ENCODE data around the gene SBNO2. TPM values are rescaled to one million over a fixed set of nuclear protein-coding genes. Genes with fewer than 3 reads are reported as not detected.
A peak's percentile ranks its signal among the peaks of the same experiment; 100 is the strongest.

The SBNO2 gene
- total RNA-seq, 1 experiment from 2014 or later = 51.8 TPM

DNA sequence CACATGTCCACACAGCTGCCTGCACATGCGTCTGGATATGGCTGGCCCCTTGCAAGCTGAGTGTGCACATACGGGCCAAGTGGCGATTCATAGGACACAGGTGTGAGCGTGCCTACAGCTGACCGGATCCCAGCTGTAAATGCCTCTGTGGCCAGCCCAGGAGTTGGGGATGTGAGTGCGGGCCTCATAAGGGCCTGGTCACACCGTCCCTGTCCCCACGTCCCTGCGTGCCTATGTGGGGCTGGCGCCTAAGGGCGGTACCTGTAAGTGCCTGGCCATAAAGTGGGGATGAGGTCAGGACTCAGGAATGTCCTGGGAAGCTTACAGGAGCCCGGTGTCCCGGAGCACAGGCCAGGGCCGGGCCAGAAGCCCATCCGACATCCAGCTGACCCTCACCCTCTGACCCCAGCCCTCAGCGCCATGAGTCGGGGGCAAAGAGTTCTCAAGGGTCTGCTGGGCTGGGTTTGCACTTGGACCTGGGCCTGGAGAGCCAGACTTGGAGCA lies 108.4 kb downstream of the SBNO2 start:
- Histone ChIP-seq H3K27ac (ENCODE audit: low read depth, low read length, poor library complexity, severe bottlenecking) (no peak overlapping the region), H3K4me1 (ENCODE audit: insufficient read depth, low read length, poor library complexity, severe bottlenecking) (peaks cover 18% of the 10 kb centered on the region), H3K9me3 (ENCODE audit: low read depth, low read length, poor library complexity, severe bottlenecking) (no peaks in the 10 kb centered on the region), H3K36me3 (ENCODE audit: insufficient read depth, low read length, poor library complexity, severe bottlenecking) (no peaks in the 10 kb centered on the region), H3K4me3 (ENCODE audit: low read depth, low read length, poor library complexity, severe bottlenecking) (no peak overlapping the region), H3K27me3 (replicated peaks; ENCODE audit: insufficient read depth, low read depth, low read length, poor library complexity) (peaks cover 1% of the 10 kb centered on the region)
- POLR2A ChIA-PET (ENCODE audit: low non-redundant PET) = no interaction called here
- DNase-seq (ENCODE audit: low spot score) = no peak
- TF ChIP-seq EZH2 (IDR thresholded peaks at IDR 0.05; ENCODE audit: borderline replicate concordance, low read depth, low read length, poor library complexity, severe bottlenecking) = no peak
- TF ChIP-seq, protein P1, sequence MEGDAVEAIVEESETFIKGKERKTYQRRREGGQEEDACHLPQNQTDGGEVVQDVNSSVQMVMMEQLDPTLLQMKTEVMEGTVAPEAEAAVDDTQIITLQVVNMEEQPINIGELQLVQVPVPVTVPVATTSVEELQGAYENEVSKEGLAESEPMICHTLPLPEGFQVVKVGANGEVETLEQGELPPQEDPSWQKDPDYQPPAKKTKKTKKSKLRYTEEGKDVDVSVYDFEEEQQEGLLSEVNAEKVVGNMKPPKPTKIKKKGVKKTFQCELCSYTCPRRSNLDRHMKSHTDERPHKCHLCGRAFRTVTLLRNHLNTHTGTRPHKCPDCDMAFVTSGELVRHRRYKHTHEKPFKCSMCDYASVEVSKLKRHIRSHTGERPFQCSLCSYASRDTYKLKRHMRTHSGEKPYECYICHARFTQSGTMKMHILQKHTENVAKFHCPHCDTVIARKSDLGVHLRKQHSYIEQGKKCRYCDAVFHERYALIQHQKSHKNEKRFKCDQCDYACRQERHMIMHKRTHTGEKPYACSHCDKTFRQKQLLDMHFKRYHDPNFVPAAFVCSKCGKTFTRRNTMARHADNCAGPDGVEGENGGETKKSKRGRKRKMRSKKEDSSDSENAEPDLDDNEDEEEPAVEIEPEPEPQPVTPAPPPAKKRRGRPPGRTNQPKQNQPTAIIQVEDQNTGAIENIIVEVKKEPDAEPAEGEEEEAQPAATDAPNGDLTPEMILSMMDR (conservative IDR thresholded peaks at IDR 0.05; ENCODE audit: low read depth, low read length) = no peak
- intact Hi-C loops (cut with micrococcal nuclease; ENCODE audit: unreplicated experiment) = no loop called here
- CTCF ChIA-PET = no interaction called here
- BruUV-seq (replicated peaks) = no TSS peak

DNA sequence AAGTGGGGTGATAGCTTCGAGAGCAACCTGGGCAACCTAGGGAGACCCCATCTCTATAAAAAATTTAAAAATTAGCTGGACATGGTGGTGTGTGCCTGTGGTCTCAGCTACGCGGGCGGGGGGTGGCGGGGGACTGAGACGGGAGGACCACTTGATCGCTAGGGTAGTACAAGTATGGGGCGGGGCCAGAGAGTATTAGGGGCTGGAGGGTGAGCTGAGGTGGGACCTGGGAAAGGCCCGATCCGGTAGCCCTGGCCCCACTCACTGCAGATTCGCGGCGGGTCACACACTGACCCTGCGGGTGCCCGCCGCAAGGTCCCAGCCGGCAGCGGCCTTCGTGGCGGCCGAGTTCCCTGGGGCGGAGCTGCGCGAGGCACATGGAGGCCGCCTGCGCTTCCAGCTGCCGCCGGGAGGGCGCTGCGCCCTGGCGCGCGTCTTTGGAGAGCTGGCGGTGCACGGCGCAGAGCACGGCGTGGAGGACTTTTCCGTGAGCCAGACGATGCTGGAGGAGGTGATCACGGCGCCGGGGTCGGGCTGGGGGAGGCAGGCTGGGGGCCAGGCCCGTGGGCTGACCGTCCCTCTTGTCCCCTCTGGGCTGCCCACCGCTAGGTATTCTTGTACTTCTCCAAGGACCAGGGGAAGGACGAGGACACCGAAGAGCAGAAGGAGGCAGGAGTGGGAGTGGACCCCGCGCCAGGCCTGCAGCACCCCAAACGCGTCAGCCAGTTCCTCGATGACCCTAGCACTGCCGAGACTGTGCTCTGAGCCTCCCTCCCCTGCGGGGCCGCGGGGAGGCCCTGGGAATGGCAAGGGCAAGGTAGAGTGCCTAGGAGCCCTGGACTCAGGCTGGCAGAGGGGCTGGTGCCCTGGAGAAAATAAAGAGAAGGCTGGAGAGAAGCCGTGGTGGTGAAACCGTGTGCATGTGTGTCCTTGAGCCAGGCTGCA lies 109.1 kb downstream of the SBNO2 start:
- POLR2A ChIA-PET (ENCODE audit: low non-redundant PET) = no interaction called here
- Histone ChIP-seq H3K27me3 (replicated peaks; ENCODE audit: insufficient read depth, low read depth, low read length, poor library complexity) (no peaks in the 10 kb centered on the region), H3K4me3 (ENCODE audit: low read depth, low read length, poor library complexity, severe bottlenecking) (no peak overlapping the region), H3K4me1 (ENCODE audit: insufficient read depth, low read length, poor library complexity, severe bottlenecking) (peaks cover 16% of the 10 kb centered on the region), H3K36me3 (ENCODE audit: insufficient read depth, low read length, poor library complexity, severe bottlenecking) (no peaks in the 10 kb centered on the region), H3K27ac (ENCODE audit: low read depth, low read length, poor library complexity, severe bottlenecking) (no peak overlapping the region), H3K9me3 (ENCODE audit: low read depth, low read length, poor library complexity, severe bottlenecking) (no peaks in the 10 kb centered on the region)
- BruUV-seq (replicated peaks) = no TSS peak
- peak; percentile 88 for DNase-seq (ENCODE audit: low spot score)
- TF ChIP-seq EZH2 (IDR thresholded peaks at IDR 0.05; ENCODE audit: borderline replicate concordance, low read depth, low read length, poor library complexity, severe bottlenecking) = no peak
- TF ChIP-seq, protein P1 (conservative IDR thresholded peaks at IDR 0.05; ENCODE audit: low read depth, low read length) = peak; percentile 78
- CTCF ChIA-PET = interaction anchor here (0.6 to 1.0 kb wide), 4 partner anchors 10 to 180 kb away, joined by 3 to 6 read pairs (median 4); no protein-coding TSS in a partner anchor
- intact Hi-C loops (cut with micrococcal nuclease; ENCODE audit: unreplicated experiment) = no loop called here

DNA sequence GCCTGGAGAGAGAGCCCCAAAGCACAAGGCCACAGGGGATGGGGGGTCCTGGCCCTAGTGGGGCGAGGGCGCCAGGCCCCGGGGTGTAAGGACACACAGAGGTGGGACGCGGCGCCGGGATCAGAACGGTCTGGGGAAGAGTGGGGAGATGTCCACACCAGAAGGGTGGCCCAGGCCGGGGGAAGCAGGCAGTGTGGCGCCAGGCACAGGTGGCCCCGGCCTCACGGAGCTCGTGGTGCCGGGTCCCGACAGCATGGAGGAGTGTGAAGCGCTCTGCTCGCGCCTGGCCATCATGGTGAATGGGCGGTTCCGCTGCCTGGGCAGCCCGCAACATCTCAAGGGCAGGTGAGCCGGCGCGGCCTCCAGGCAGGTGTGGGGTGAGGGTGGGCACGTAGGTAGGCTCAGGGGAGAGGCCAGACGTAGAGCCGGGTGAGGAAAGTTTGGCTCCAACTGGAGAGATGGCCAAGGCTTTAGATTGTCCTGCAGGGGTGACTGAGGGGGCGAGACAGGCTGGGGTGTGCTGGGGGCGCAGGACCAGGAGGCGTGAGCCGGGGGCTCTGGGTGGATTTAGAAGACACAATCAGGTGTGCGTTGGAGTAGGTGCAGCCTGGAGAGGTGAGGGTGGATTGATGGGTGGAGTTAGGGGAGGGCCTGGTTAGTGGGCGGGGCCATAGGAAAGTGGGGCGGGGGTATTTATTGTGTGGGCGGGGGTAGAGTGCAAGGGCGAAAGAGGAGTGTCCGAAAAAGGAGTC lies 110.0 kb downstream of the SBNO2 start:
- H3K4me1 ChIP-seq (ENCODE audit: insufficient read depth, low read length, poor library complexity, severe bottlenecking) = peaks cover 16% of the 10 kb centered on the region
- no peak for DNase-seq (ENCODE audit: low spot score)
- BruUV-seq (replicated peaks) = no TSS peak
- TF ChIP-seq EZH2 (IDR thresholded peaks at IDR 0.05; ENCODE audit: borderline replicate concordance, low read depth, low read length, poor library complexity, severe bottlenecking) = no peak
- TF ChIP-seq, protein P1 (conservative IDR thresholded peaks at IDR 0.05; ENCODE audit: low read depth, low read length) = no peak
- no peaks in the 10 kb centered on the region for H3K27me3 ChIP-seq (replicated peaks; ENCODE audit: insufficient read depth, low read depth, low read length, poor library complexity)
- H3K9me3 ChIP-seq (ENCODE audit: low read depth, low read length, poor library complexity, severe bottlenecking) = no peaks in the 10 kb centered on the region
- H3K27ac ChIP-seq (ENCODE audit: low read depth, low read length, poor library complexity, severe bottlenecking) = no peak overlapping the region
- ChIA-PET CTCF (interaction anchor here (0.7 to 1.0 kb wide), 3 partner anchors 10 to 180 kb away, joined by 3 to 4 read pairs (median 3); no protein-coding TSS in a partner anchor), POLR2A (ENCODE audit: low non-redundant PET) (no interaction called here)
- H3K36me3 ChIP-seq (ENCODE audit: insufficient read depth, low read length, poor library complexity, severe bottlenecking) = no peaks in the 10 kb centered on the region
- intact Hi-C loops (cut with micrococcal nuclease; ENCODE audit: unreplicated experiment) = no loop called here
- no peak overlapping the region for H3K4me3 ChIP-seq (ENCODE audit: low read depth, low read length, poor library complexity, severe bottlenecking)
